HepG2 (cell line): ENCODE measurements around the gene SRP19. TPM values are rescaled to one million over a fixed set of nuclear protein-coding genes. Genes with fewer than 3 reads are reported as not detected.

Experiments used
- ATAC-seq: fragments of 200-7000 bp; cut with Tn5 transposase; 3 replicates; pipeline ENCODE4 v1.9.1; 2020; ENCODE audit warnings: mild to moderate bottlenecking, moderate library complexity
- BruUV-seq: library from RNA; stranded (reverse); fragments of 400-500 nt; replicated peaks from 2 replicates; lab custom pipeline; 2021; lab: Mats Ljungman, UMichigan
- CTCF ChIA-PET: fragments of 300-600 bp; formaldehyde crosslinking; extraction: SDS; loops from one replicate; lab custom pipeline; 2021; ENCODE audit warnings: low total read pairs, inconsistent platforms, low intra/inter-chr PET ratio; lab: Yijun Ruan, JAX
- POLR2A ChIA-PET: fragments of 350-600 bp; sonication (Branson Sonifier 250); formaldehyde crosslinking; loops from one replicate; lab custom pipeline; 2020; ENCODE audit warnings: antibody characterized with exemption, inconsistent platforms; lab: Yijun Ruan, JAX
- DNase-seq: peaks from one replicate; pipeline ENCODE4 v3.0.0-alpha.2; 2015; ENCODE audit warnings: low spot score
- FAIRE-seq: peaks from 3 replicates; lab custom pipeline; 2011; peaks lifted over from hg19 to GRCh38; lab: Jason Lieb, UNC
- H2AFZ ChIP-seq: one replicate; pipeline ENCODE4 v1.6.1; 2011; ENCODE audit warnings: low read length, inconsistent platforms
- H3K27ac ChIP-seq: fragments of 300-600 bp; 3 replicates; pipeline ENCODE4 v1.8.0; 2011; ENCODE audit warnings: mixed run types, mild to moderate bottlenecking, mixed read lengths, low read length, inconsistent platforms; ENCODE audit not compliant: insufficient read depth; ENCODE audit errors: extremely low read length
- H3K27me3 ChIP-seq, 2 experiments: fragments of 200-600 bp in 1 of 2; 2 replicates in 1 of 2; 3 replicates in 1 of 2; pipeline versions ENCODE4 v1.6.0 to v1.8.0; 2011; ENCODE audit warnings: low read length in 2 of 2, mild to moderate bottlenecking in 2 of 2, moderate library complexity in 2 of 2, inconsistent platforms in 1 of 2; ENCODE audit not compliant: insufficient read depth in 2 of 2, control insufficient read depth in 1 of 2
- H3K36me3 ChIP-seq, 2 experiments: fragments of 200-600 bp in 1 of 2; replicated peaks in 1 of 2; 2 replicates in 1 of 2; 3 replicates in 1 of 2; pipeline versions ENCODE4 v1.5.1 to v1.8.0; 2011; ENCODE audit warnings: low read length in 2 of 2, inconsistent platforms in 1 of 2; ENCODE audit not compliant: insufficient read depth in 2 of 2, control insufficient read depth in 1 of 2
- H3K4me1 ChIP-seq: 2 replicates; pipeline ENCODE4 v1.5.1; 2012; ENCODE audit warnings: low read length, inconsistent platforms; ENCODE audit not compliant: insufficient read depth
- H3K4me2 ChIP-seq: 2 replicates; pipeline ENCODE4 v1.6.0; 2011; ENCODE audit warnings: low read depth, low read length, inconsistent platforms
- H3K4me3 ChIP-seq, 3 experiments: fragments of 200-600 bp in 1 of 3; sonication (generic), shearing (Covaris generic) in 1 of 3; replicated peaks in 1 of 3; 2 replicates each; pipeline ENCODE4 v1.5.1; 2011 to 2016; ENCODE audit warnings: low read length in 3 of 3, inconsistent platforms in 2 of 3, low read depth in 2 of 3, mild to moderate bottlenecking in 2 of 3, control low read depth in 1 of 3, mixed read lengths in 1 of 3; ENCODE audit not compliant: insufficient read depth in 1 of 3
- H3K79me2 ChIP-seq: one replicate; pipeline ENCODE4 v1.6.1; 2011; ENCODE audit warnings: low read length, inconsistent platforms; ENCODE audit not compliant: insufficient read depth
- H3K9ac ChIP-seq: 2 replicates; pipeline ENCODE4 v1.6.0; 2011; ENCODE audit warnings: mild to moderate bottlenecking, low read depth, low read length, inconsistent platforms; ENCODE audit not compliant: insufficient read depth
- H3K9me3 ChIP-seq: 2 replicates; pipeline ENCODE4 v1.5.1; 2012; ENCODE audit warnings: mild to moderate bottlenecking, low read length
- H4K20me1 ChIP-seq: 2 replicates; pipeline ENCODE4 v1.6.0; 2011; ENCODE audit warnings: inconsistent platforms, mild to moderate bottlenecking, low read length, moderate library complexity; ENCODE audit not compliant: insufficient read depth
- GATAD1 ChIP-seq: IDR thresholded peaks from 2 replicates; pipeline ENCODE4 v1.6.1; 2016; ENCODE audit warnings: missing genetic modification reagents, missing compliant biosample characterization
- HIVEP1 ChIP-seq: sonication (generic); formaldehyde crosslinking; IDR thresholded peaks from 2 replicates; pipeline ENCODE4 v1.4.0; 2020; ENCODE audit warnings: mild to moderate bottlenecking, missing genetic modification reagents
- KAT8 ChIP-seq: IDR thresholded peaks from 2 replicates; pipeline ENCODE4 v1.6.1; 2016; ENCODE audit warnings: missing genetic modification reagents, missing compliant biosample characterization
- KDM1A ChIP-seq: IDR thresholded peaks from 2 replicates; pipeline ENCODE4 v1.6.1; 2016; ENCODE audit warnings: missing compliant biosample characterization
- ONECUT2 ChIP-seq: sonication (generic); formaldehyde crosslinking; IDR thresholded peaks from 2 replicates; pipeline ENCODE4 v1.4.0; 2020; ENCODE audit warnings: missing genetic modification reagents
- RBFOX2 ChIP-seq: fragments of 200-400 bp; formaldehyde crosslinking; IDR thresholded peaks from 2 replicates; pipeline ENCODE4 v1.6.1; 2017; ENCODE audit warnings: low read depth, mild to moderate bottlenecking, low read length
- SMAD3 ChIP-seq: sonication (generic); formaldehyde crosslinking; IDR thresholded peaks from 2 replicates; pipeline ENCODE4 v1.4.0; 2020; ENCODE audit warnings: missing genetic modification reagents
- ZFAT ChIP-seq: sonication (generic); formaldehyde crosslinking; conservative IDR thresholded peaks from 2 replicates; pipeline ENCODE4 v1.8.1; 2023; ENCODE audit warnings: missing genetic modification reagents, inconsistent platforms
- ZNF3 ChIP-seq: IDR thresholded peaks from 2 replicates; pipeline ENCODE4 v1.7.0; 2017; ENCODE audit warnings: inconsistent platforms
- ZNF317 ChIP-seq: sonication (generic); formaldehyde crosslinking; IDR thresholded peaks from 2 replicates; pipeline ENCODE4 v1.5.0; 2020; ENCODE audit warnings: mild to moderate bottlenecking, missing genetic modification reagents
- ZNF607 ChIP-seq: sonication (generic); formaldehyde crosslinking; IDR thresholded peaks from 2 replicates; pipeline ENCODE4 v1.5.1; 2020; ENCODE audit warnings: missing genetic modification reagents, mild to moderate bottlenecking, borderline replicate concordance
- ZNF616 ChIP-seq: sonication (generic); formaldehyde crosslinking; IDR thresholded peaks from 2 replicates; pipeline ENCODE4 v1.5.0; 2020; ENCODE audit warnings: low read depth, mild to moderate bottlenecking, missing genetic modification reagents
- WGBS: methylation state at CpG from one replicate; pipeline ENCODE4 v1.1.6; 2017; ENCODE audit warnings: low lambda C conversion rate; 5-methylcytosine and 5-hydroxymethylcytosine counted together
- in situ Hi-C: cut with HindIII; loops from 2 replicates; pipeline ENCODE4 v1.10.0; 2017; ENCODE audit warnings: low pct_unique_long_range_greater_than_20kb; ENCODE audit not compliant: extremely low pct_ligation_motif_present
- intact Hi-C: fragments of 100-400 bp; cut with micrococcal nuclease; formaldehyde crosslinking; loops from one replicate; pipeline ENCODE4 v1.10.0; 2022; ENCODE audit not compliant: unreplicated experiment
- polyA plus RNA-seq, 8 experiments: library from polyadenylated mRNA; depleted of rRNA in 3 of 8; stranded (reverse) in 7 of 8; unstranded in 1 of 8; fragments of >200 nt; fragmentation: Illumina TruSeq in 4 of 8; extraction: Trizol in 4 of 8; gene quantifications; 2 replicates each; pipeline versions ENCODE4 v1.2.1 to v1.2.3, GENCODE V29; 2011 to 2016; ENCODE audit warnings: low read depth in 4 of 8, missing spikeins in 1 of 8, mixed read lengths in 1 of 8; ENCODE audit not compliant: insufficient read depth in 1 of 8
- total RNA-seq, 5 experiments: library from RNA; depleted of rRNA; stranded (reverse); fragments of >200 nt; fragmentation: Illumina TruSeq; extraction: Trizol; gene quantifications; 2 replicates each; pipeline ENCODE4 v1.2.3, GENCODE V29; 2016; ENCODE audit warnings: low read depth in 1 of 5
- TF ChIP-seq, protein P1 (sequence below): IDR thresholded peaks from 2 replicates; pipeline ENCODE4 v1.6.1; 2016; ENCODE audit warnings: missing biosample characterization, missing genetic modification reagents, low read depth
- TF ChIP-seq, protein P2 (sequence below): sonication (generic); formaldehyde crosslinking; IDR thresholded peaks from 2 replicates; pipeline ENCODE4 v1.4.0; 2020; ENCODE audit warnings: missing genetic modification reagents, mild to moderate bottlenecking, borderline replicate concordance
- TF ChIP-seq, protein P3 (sequence below): sonication (generic); formaldehyde crosslinking; IDR thresholded peaks from 2 replicates; pipeline ENCODE4 v1.8.0; 2022; ENCODE audit warnings: mild to moderate bottlenecking, missing genetic modification reagents; ENCODE audit not compliant: insufficient replicate concordance
- TF ChIP-seq, protein P4 (sequence below): sonication (generic); formaldehyde crosslinking; IDR thresholded peaks from 2 replicates; pipeline ENCODE4 v1.5.0; 2020; ENCODE audit warnings: missing genetic modification reagents
- TF ChIP-seq, protein P5 (sequence below): sonication (generic); formaldehyde crosslinking; IDR thresholded peaks from 2 replicates; pipeline ENCODE4 v1.9.0; 2021; ENCODE audit warnings: missing genetic modification reagents, mild to moderate bottlenecking, borderline replicate concordance

The SRP19 gene
- total and polyA plus RNA-seq, 2 of the 13 experiments (the other 11 are each of a cell fraction or from before 2014, with no cell fraction given) = 46.9 to 143 TPM

DNA sequence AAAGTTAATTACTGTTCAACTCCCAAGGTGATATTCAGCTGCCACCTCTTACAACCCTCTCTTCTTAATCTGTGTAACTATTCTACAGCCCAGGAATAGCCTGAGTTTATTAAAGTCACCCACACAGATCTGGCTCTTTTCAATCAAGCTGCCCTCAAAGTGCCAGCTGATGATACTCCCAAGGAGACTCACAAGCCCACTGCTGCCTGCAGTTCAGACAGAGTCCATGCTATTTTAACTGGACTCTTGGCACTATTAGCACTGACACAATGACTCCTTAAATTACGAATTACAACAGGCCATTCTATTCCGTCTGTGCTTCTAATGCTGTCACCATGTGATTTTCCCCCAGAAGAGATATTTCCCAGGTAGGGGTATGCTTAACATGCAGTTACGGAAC lies 34.6 kb downstream of the SRP19 start:
- no peak for ATAC-seq
- 97% methylated on average over 3 of the region's 3 CpGs for WGBS
- Histone ChIP-seq H2AFZ (no peak overlapping the region), H3K27me3 (no peaks in the 10 kb centered on the region), H3K4me1 (no peaks in the 10 kb centered on the region; the same call in 1 of the 2 replicates), H3K79me2 (no peaks in the 10 kb centered on the region), H3K4me2 (no peak overlapping the region), H3K27ac (no peak overlapping the region), H3K36me3 (peaks cover 12 to 45% of the 10 kb centered on the region in 2 experiments), H3K9ac (no peak overlapping the region), H3K9me3 (no peaks in the 10 kb centered on the region), H4K20me1 (no peaks in the 10 kb centered on the region), H3K4me3 (no peak overlapping the region)
- intact Hi-C loops (no loop called here), in situ Hi-C loops (no loop called here)
- no peak for DNase-seq
- ChIA-PET POLR2A (no interaction called here), CTCF (no interaction called here)
- TF ChIP-seq ZNF3 (CRISPR knock-in tag) = no peak
- TF ChIP-seq GATAD1 (CRISPR knock-in tag) = no peak
- TF ChIP-seq KDM1A (CRISPR knock-in tag) = no peak
- TF ChIP-seq, protein P1, sequence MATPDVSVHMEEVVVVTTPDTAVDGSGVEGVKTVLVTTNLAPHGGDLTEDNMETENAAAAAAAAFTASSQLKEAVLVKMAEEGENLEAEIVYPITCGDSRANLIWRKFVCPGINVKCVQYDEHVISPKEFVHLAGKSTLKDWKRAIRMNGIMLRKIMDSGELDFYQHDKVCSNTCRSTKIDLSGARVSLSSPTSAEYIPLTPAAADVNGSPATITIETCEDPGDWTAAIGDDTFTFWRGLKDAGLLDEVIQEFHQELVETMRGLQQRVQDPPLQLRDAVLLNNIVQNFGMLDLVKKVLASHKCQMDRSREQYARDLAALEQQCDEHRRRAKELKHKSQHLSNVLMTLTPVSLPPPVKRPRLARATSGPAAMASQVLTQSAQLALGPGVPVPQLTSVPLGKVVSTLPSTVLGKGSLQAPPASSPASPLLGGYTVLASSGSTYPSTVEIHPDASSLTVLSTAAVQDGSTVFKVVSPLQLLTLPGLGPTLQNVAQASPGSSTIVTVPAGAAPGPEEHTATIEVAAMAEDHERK (CRISPR knock-in tag) = no peak
- TF ChIP-seq, protein P2, sequence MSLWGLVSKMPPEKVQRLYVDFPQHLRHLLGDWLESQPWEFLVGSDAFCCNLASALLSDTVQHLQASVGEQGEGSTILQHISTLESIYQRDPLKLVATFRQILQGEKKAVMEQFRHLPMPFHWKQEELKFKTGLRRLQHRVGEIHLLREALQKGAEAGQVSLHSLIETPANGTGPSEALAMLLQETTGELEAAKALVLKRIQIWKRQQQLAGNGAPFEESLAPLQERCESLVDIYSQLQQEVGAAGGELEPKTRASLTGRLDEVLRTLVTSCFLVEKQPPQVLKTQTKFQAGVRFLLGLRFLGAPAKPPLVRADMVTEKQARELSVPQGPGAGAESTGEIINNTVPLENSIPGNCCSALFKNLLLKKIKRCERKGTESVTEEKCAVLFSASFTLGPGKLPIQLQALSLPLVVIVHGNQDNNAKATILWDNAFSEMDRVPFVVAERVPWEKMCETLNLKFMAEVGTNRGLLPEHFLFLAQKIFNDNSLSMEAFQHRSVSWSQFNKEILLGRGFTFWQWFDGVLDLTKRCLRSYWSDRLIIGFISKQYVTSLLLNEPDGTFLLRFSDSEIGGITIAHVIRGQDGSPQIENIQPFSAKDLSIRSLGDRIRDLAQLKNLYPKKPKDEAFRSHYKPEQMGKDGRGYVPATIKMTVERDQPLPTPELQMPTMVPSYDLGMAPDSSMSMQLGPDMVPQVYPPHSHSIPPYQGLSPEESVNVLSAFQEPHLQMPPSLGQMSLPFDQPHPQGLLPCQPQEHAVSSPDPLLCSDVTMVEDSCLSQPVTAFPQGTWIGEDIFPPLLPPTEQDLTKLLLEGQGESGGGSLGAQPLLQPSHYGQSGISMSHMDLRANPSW = no peak
- no peak for TF ChIP-seq ONECUT2 (CRISPR knock-in tag)
- TF ChIP-seq ZNF616 = no peak
- no peak for TF ChIP-seq ZNF607 (CRISPR knock-in tag)
- TF ChIP-seq HIVEP1 (CRISPR knock-in tag) = no peak
- TF ChIP-seq, protein P3, sequence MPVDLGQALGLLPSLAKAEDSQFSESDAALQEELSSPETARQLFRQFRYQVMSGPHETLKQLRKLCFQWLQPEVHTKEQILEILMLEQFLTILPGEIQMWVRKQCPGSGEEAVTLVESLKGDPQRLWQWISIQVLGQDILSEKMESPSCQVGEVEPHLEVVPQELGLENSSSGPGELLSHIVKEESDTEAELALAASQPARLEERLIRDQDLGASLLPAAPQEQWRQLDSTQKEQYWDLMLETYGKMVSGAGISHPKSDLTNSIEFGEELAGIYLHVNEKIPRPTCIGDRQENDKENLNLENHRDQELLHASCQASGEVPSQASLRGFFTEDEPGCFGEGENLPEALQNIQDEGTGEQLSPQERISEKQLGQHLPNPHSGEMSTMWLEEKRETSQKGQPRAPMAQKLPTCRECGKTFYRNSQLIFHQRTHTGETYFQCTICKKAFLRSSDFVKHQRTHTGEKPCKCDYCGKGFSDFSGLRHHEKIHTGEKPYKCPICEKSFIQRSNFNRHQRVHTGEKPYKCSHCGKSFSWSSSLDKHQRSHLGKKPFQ (CRISPR knock-in tag) = no peak
- TF ChIP-seq, protein P4, sequence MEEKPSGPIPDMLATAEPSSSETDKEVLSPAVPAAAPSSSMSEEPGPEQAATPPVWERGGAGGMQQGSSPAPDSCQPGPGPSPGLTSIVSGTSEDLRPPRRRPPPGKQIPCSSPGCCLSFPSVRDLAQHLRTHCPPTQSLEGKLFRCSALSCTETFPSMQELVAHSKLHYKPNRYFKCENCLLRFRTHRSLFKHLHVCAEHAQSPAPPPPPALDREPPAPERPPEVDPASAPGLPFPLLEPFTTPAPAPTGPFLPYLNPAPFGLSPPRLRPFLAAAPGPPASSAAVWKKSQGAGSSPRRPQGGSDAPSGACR = no peak
- no peak for TF ChIP-seq SMAD3 (CRISPR knock-in tag)
- no peak for TF ChIP-seq RBFOX2
- TF ChIP-seq ZFAT (CRISPR knock-in tag) = no peak
- no peak for TF ChIP-seq ZNF317 (CRISPR knock-in tag)
- TF ChIP-seq, protein P5, sequence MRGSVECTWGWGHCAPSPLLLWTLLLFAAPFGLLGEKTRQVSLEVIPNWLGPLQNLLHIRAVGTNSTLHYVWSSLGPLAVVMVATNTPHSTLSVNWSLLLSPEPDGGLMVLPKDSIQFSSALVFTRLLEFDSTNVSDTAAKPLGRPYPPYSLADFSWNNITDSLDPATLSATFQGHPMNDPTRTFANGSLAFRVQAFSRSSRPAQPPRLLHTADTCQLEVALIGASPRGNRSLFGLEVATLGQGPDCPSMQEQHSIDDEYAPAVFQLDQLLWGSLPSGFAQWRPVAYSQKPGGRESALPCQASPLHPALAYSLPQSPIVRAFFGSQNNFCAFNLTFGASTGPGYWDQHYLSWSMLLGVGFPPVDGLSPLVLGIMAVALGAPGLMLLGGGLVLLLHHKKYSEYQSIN (CRISPR knock-in tag) = no peak
- TF ChIP-seq KAT8 = no peak
- FAIRE-seq = no peak
- no TSS peak for BruUV-seq
